Smooth muscle cell (in vitro differentiated cells): Measurements from ENCODE around the gene BLACAT1. TPM values are rescaled to one million over a fixed set of nuclear protein-coding genes. Genes with fewer than 3 reads are reported as not detected.

Source experiments
- DNase-seq: peaks from one replicate; lab custom pipeline; 2025; ENCODE audit not compliant: unreplicated experiment; lab: John Stamatoyannopoulos, UW
- H2AFZ ChIP-seq: fragments of 200-600 bp; sonication (generic); 2 replicates; pipeline ENCODE4 v1.6.0; 2016; ENCODE audit warnings: antibody characterized with exemption, low read depth, mild to moderate bottlenecking
- H3F3A ChIP-seq: fragments of 200-600 bp; sonication (generic); 2 replicates; pipeline ENCODE4 v1.6.0; 2017; ENCODE audit warnings: antibody characterized with exemption, low read depth
- H3K27ac ChIP-seq: fragments of 200-600 bp; sonication (generic); 2 replicates; pipeline ENCODE4 v1.5.1; 2016; ENCODE audit warnings: low read depth, mild to moderate bottlenecking
- H3K27me3 ChIP-seq: fragments of 200-600 bp; sonication (generic); 2 replicates; pipeline ENCODE4 v1.6.1; 2016; ENCODE audit warnings: low read depth, mild to moderate bottlenecking
- H3K36me3 ChIP-seq: fragments of 200-600 bp; sonication (generic); 2 replicates; pipeline ENCODE4 v1.5.1; 2016; ENCODE audit warnings: low read depth
- H3K4me1 ChIP-seq: fragments of 200-600 bp; sonication (generic); 2 replicates; pipeline ENCODE4 v1.5.1; 2016; ENCODE audit warnings: low read depth
- H3K4me2 ChIP-seq: fragments of 200-600 bp; sonication (generic); 2 replicates; pipeline ENCODE4 v1.6.0; 2016; ENCODE audit warnings: mild to moderate bottlenecking
- H3K4me3 ChIP-seq: fragments of 200-600 bp; sonication (generic); 2 replicates; pipeline ENCODE4 v1.5.1; 2016; ENCODE audit warnings: mild to moderate bottlenecking
- H3K79me2 ChIP-seq: fragments of 200-600 bp; sonication (generic); 2 replicates; pipeline ENCODE4 v1.6.0; 2016; ENCODE audit warnings: low read depth, mild to moderate bottlenecking
- H3K9ac ChIP-seq: fragments of 200-600 bp; sonication (generic); 2 replicates; pipeline ENCODE4 v1.6.0; 2016; ENCODE audit warnings: low read depth
- H3K9me3 ChIP-seq: fragments of 200-600 bp; sonication (generic); replicated peaks from 2 replicates; pipeline ENCODE4 v1.5.1; 2016; ENCODE audit warnings: low read depth
- H4K20me1 ChIP-seq: fragments of 200-600 bp; sonication (generic); 2 replicates; pipeline ENCODE4 v1.6.0; 2016; ENCODE audit warnings: low read depth
- CTCF ChIP-seq: fragments of 200-600 bp; sonication (generic); IDR thresholded peaks from 2 replicates; pipeline ENCODE4 v1.5.1; 2017; ENCODE audit warnings: borderline replicate concordance, mild to moderate bottlenecking, antibody characterized with exemption; ENCODE audit not compliant: insufficient read depth, poor library complexity, severe bottlenecking
- WGBS: methylation state at CpG from one replicate; pipeline ENCODE4 v1.1.7; 2016; ENCODE audit warnings: low lambda C conversion rate; 5-methylcytosine and 5-hydroxymethylcytosine counted together
- polyA plus RNA-seq: library from polyadenylated mRNA; unstranded; fragments of >200 nt; fragmentation: Nextera tagmentation; extraction: Ambion mirVana; gene quantifications from 2 replicates; pipeline ENCODE4 v1.2.1, GENCODE V29; 2016
- total RNA-seq: library from RNA; depleted of rRNA; stranded (reverse); fragments of >200 nt; gene quantifications from 2 replicates; pipeline ENCODE4 v1.2.3, GENCODE V29; 2014

BLACAT1 gene
- total and polyA plus RNA-seq, 2 experiments from 2014 or later: 0.72 to 3.9 TPM

- Histone ChIP-seq H3K27me3 (no peaks in the 10 kb centered on the region), H3K79me2 (no peaks in the 10 kb centered on the region), H3K9ac (no peak overlapping the region), H3K4me1 (peaks cover 5% of the 10 kb centered on the region), H3F3A (no peaks in the 10 kb centered on the region), H4K20me1 (no peaks in the 10 kb centered on the region), H3K9me3 (no peaks in the 10 kb centered on the region), H3K4me2 (no peak overlapping the region), H3K4me3 (no peak overlapping the region), H3K36me3 (no peaks in the 10 kb centered on the region), H2AFZ (no peak overlapping the region), H3K27ac (no peak overlapping the region)
- DNase-seq: no peak
- WGBS: 85% methylated on average over 3 of the region's 3 CpGs
- TF ChIP-seq CTCF: no peak
Observed at GRCh38 chr1:205502992-205503391, 47.1 kb upstream of the BLACAT1 start.

GRCh38 chr1:205502111-205502810 is 46.4 kb upstream of the BLACAT1 start:
- Histone ChIP-seq H4K20me1 (no peaks in the 10 kb centered on the region), H3K4me1 (peaks cover 5% of the 10 kb centered on the region), H3K27me3 (no peaks in the 10 kb centered on the region), H3K4me2 (no peak overlapping the region), H3K9ac (no peak overlapping the region), H3F3A (no peaks in the 10 kb centered on the region), H3K36me3 (no peaks in the 10 kb centered on the region), H3K79me2 (no peaks in the 10 kb centered on the region), H3K9me3 (no peaks in the 10 kb centered on the region), H3K27ac (no peak overlapping the region), H3K4me3 (no peak overlapping the region), H2AFZ (no peak overlapping the region)
- DNase-seq: no peak
- WGBS: 69% methylated on average over 3 of the region's 3 CpGs
- no peak for TF ChIP-seq CTCF

- DNase-seq: no peak
- Histone ChIP-seq H3K4me2 (no peak overlapping the region), H3K79me2 (no peaks in the 10 kb centered on the region)
Observed at GRCh38 chr1:205500240-205501233, 44.7 kb upstream of the BLACAT1 start.

More at GRCh38 chr1:205500240-205501233, 44.7 kb upstream of the BLACAT1 start:
- Histone ChIP-seq H2AFZ (no peak overlapping the region), H3F3A (no peaks in the 10 kb centered on the region), H3K4me3 (no peak overlapping the region), H3K9me3 (no peaks in the 10 kb centered on the region), H3K27me3 (no peaks in the 10 kb centered on the region), H4K20me1 (no peaks in the 10 kb centered on the region), H3K27ac (no peak overlapping the region), H3K4me1 (peaks cover 5% of the 10 kb centered on the region), H3K36me3 (no peaks in the 10 kb centered on the region), H3K9ac (no peak overlapping the region)
- no peak for TF ChIP-seq CTCF
- 48% methylated on average over 9 of the region's 9 CpGs for WGBS
